GM23248 (cell line): Measurements from ENCODE around the gene STON2.

Source experiments
- EZH2 ChIP-seq: fragments of 200-600 bp; sonication (generic); IDR thresholded peaks from 2 replicates; pipeline ENCODE4 v1.6.1; 2018; ENCODE audit warnings: antibody characterized with exemption, mild to moderate bottlenecking; ENCODE audit not compliant: insufficient read depth, poor library complexity, severe bottlenecking
- EZH2phosphoT487 ChIP-seq: fragments of 200-600 bp; sonication (generic); IDR thresholded peaks from 2 replicates; pipeline ENCODE4 v1.6.1; 2018; ENCODE audit warnings: antibody characterized with exemption, moderate library complexity, mild to moderate bottlenecking, low read depth; ENCODE audit not compliant: insufficient read depth

- TF ChIP-seq EZH2phosphoT487 (no peak), EZH2 (no peak)
These were observed 34.1 kb upstream of the STON2 start for GRCh38 chr14:81434230-81434629.
